Colonic mucosa (tissue), 4 donors: Measurements from ENCODE around the gene CBLL2. TPM values are rescaled to one million over a fixed set of nuclear protein-coding genes. Genes with fewer than 3 reads are reported as not detected.

ENCODE experiments used
- DNase-seq: peaks from one replicate; pipeline ENCODE4 v3.0.0-alpha.2; 2020
- H3K27ac ChIP-seq: fragments of 200-600 bp; one replicate; pipeline ENCODE4 v1.8.0; 2021
- H3K27me3 ChIP-seq: fragments of 200-600 bp; one replicate; pipeline ENCODE4 v1.8.0; 2021
- H3K36me3 ChIP-seq: fragments of 200-600 bp; one replicate; pipeline ENCODE4 v1.8.0; 2021
- H3K4me1 ChIP-seq: fragments of 200-600 bp; one replicate; pipeline ENCODE4 v1.8.0; 2021; ENCODE audit warnings: mild to moderate bottlenecking
- H3K4me3 ChIP-seq: fragments of 200-600 bp; one replicate; pipeline ENCODE4 v1.8.0; 2021
- H3K9ac ChIP-seq, 2 donors: one replicate each; pipeline ENCODE4 v1.7.0; 2013; ENCODE audit warnings: control low read depth in 2 of 2, low read depth in 2 of 2, low read length in 2 of 2
- H3K9me3 ChIP-seq: fragments of 200-600 bp; one replicate; pipeline ENCODE4 v1.8.0; 2021
- CTCF ChIP-seq: fragments of 200-600 bp; IDR thresholded peaks from one replicate; pipeline ENCODE4 v1.8.0; 2022; ENCODE audit warnings: antibody characterized with exemption, mild to moderate bottlenecking
- intact Hi-C: fragments of 100-400 bp; cut with DNase I; formaldehyde crosslinking; loops from one replicate; pipeline ENCODE4 v1.14.1; 2022
- total RNA-seq, 2 donors: library from RNA; stranded (reverse); fragmentation: NEBNext Ultra II Directional in 1 of 2; extraction: Animal tissue kit (Norgen Biotek cat#: 25700) in 1 of 2; gene quantifications; one replicate each; pipeline ENCODE4 v1.2.1, GENCODE V29; 2021
- donor health status: healthy.
- donor health status: DM: no; HTN: no; CAD: no.
- donor health status: DM: no; HTN: no; CAD: no.

Gene CBLL2
- total RNA-seq, 2 donors from 2014 or later = not detected

GRCh38 chrX:22314211-22314610 is 41.5 kb downstream of the CBLL2 start:
- no peak for DNase-seq
- no peak overlapping the region for H3K9ac ChIP-seq
- H3K9me3 ChIP-seq = no peaks in the 10 kb centered on the region
- TF ChIP-seq CTCF = no peak
- no peaks in the 10 kb centered on the region for H3K36me3 ChIP-seq
- no peaks in the 10 kb centered on the region for H3K4me1 ChIP-seq
- H3K4me3 ChIP-seq = no peak overlapping the region
- H3K27me3 ChIP-seq = no peaks in the 10 kb centered on the region
- intact Hi-C loops = no loop called here
- no peak overlapping the region for H3K27ac ChIP-seq

GRCh38 chrX:22314692-22315091 is 42.0 kb downstream of the CBLL2 start:
- Histone ChIP-seq H3K9ac (no peak overlapping the region), H3K27ac (no peak overlapping the region), H3K4me1 (no peaks in the 10 kb centered on the region), H3K4me3 (no peak overlapping the region), H3K36me3 (no peaks in the 10 kb centered on the region), H3K9me3 (no peaks in the 10 kb centered on the region), H3K27me3 (no peaks in the 10 kb centered on the region)
- TF ChIP-seq CTCF = no peak
- intact Hi-C loops = no loop called here
- no peak for DNase-seq

GRCh38 chrX:22315151-22315550 is 42.4 kb downstream of the CBLL2 start:
- Histone ChIP-seq H3K9me3 (no peaks in the 10 kb centered on the region), H3K9ac (no peak overlapping the region), H3K27ac (no peak overlapping the region), H3K27me3 (no peaks in the 10 kb centered on the region), H3K4me1 (no peaks in the 10 kb centered on the region), H3K4me3 (no peak overlapping the region), H3K36me3 (no peaks in the 10 kb centered on the region)
- TF ChIP-seq CTCF = no peak
- intact Hi-C loops = no loop called here
- no peak for DNase-seq

GRCh38 chrX:22320236-22320873 is 47.6 kb downstream of the CBLL2 start:
- no peak for DNase-seq
- intact Hi-C loops = no loop called here
- H3K27me3 ChIP-seq = no peaks in the 10 kb centered on the region
- no peaks in the 10 kb centered on the region for H3K36me3 ChIP-seq
- no peak overlapping the region for H3K9ac ChIP-seq
- no peak overlapping the region for H3K4me3 ChIP-seq
- no peak for TF ChIP-seq CTCF
- no peak overlapping the region for H3K27ac ChIP-seq
- no peaks in the 10 kb centered on the region for H3K9me3 ChIP-seq
- H3K4me1 ChIP-seq = no peaks in the 10 kb centered on the region

- Histone ChIP-seq H3K27me3 (no peaks in the 10 kb centered on the region), H3K27ac (no peak overlapping the region), H3K9me3 (no peaks in the 10 kb centered on the region), H3K9ac (no peak overlapping the region), H3K36me3 (no peaks in the 10 kb centered on the region), H3K4me1 (no peaks in the 10 kb centered on the region), H3K4me3 (no peak overlapping the region)
- no peak for DNase-seq
- TF ChIP-seq CTCF = no peak
- intact Hi-C loops = no loop called here
These were observed 50.8 kb downstream of the CBLL2 start for GRCh38 chrX:22323541-22323940.

Other genes starting within 250 kb of the CBLL2 start
- gene PHEX, start 240.6 kb upstream of the CBLL2 start, total RNA-seq = under 1 TPM in 1 of 2 donors, not detected in 1; 0.56 TPM